ENCODE results near the gene PPM1F.
A peak's percentile ranks its signal among the peaks of the same experiment; 100 is the strongest.

The PPM1F gene

DNA sequence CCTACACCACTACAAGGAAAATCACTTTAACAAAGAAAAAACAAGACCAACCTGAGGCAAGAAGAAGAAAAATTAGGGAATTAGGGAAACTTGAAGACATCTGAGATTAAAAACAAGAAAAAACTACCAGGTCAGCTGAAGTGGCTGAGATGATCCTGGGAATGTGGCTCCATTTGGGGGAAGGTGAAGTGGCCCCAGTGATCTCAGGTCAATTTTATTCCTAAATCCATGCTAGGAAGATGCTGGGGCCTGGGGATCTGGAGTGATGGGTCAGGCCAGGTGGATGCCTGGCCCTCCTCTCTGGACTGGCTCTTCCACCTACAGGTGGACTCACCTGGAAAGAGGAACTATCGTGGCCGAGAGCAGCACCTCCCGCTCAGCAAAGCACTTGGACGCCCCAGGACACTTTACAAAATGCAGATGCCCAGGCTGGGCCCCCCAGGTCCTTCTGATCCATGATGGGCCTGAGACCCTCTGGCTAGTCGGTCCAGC is 23.3 kb upstream of the PPM1F start:
- DNase-seq, result no peak

DNA sequence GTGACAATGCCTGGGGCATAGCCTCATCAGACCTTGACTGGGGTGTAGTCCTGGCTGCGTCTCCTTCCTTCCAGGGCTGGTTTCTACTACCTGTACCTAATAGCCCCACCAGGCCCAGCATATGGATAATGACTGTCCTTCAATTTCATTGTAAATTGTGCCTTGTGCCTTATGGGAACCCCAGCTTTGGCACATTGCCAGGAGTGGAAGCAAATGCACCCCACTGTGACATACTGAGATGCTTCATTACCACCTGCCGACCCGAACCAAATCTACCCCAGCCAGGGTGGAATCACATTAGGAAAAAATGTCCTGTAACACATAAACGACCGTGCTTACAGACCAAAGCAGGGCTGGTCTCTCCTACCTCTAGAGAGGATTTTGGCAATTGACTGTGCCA is 22.6 kb upstream of the PPM1F start:
- no peak for DNase-seq

DNA sequence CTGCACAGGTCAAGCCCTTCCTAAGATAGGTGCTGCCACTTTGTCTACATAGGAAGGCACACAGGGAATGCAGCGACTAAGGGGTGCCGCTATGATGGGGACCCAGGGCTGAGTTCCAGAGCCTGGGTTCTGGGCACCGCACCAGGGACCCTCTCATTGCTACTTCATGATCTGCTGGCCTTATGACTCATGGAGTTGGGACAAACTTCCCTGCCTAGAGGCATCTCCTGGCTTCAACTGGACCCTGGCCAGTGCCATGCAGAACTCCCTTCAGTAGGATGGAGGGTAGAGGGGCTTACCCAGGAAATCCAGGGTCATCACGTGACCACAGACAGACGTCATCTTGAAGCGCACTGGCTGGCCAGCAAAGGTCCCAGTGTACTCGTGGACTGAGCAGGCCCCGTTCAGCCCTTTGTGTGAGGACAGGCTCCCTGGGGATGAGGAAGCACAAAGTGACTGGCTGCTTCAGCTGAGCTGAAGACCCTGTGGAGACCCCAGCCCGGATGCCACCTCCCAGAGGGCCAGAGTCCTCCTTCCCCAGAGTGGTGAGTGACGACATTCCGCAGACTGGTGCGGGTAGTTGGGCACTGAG is 21.5 kb upstream of the PPM1F start:
- no peak for DNase-seq

DNA sequence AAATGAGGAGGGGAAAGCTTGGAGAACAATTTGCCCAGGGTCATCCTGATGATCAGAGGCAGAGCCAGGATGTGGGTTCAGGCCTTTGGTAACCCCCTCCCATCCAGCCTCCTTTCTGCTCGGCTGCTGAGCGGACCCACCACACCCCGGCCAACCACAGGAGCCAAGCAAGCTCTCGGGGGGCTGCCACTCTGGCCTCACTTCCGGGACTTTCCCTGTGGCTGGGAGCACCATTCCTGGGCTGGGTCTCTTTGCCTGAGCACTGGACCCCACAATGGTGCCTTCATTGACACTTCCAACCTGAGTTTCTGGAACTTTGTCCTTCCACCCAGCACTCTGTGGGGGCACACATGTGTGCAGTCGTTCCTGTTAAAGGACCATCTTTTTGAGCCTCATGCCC is 20.2 kb upstream of the PPM1F start:
- no peak for DNase-seq

DNA sequence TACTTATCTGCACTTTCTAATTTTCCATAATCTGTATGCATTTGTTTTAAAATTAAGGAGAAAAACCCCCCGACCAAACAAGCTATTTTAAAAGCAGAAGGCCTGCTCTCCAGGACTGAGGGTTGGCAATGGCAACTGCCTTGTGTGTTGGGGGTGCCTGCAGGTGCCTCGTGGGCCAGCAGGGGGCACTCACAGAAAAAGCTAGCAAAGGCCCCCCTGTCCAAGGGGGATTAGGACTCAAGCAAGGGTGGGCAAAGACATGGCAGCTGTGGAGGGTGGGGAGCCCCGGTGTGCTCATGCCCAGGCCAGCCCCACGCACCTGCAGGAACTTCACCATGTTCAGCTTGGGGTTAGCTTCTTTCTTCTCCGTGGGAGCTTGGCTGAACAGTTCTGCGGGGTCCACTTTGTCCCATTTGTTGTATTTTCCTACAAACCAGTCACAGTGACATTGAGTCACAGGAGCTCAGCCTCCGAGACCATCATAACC is 19.7 kb upstream of the PPM1F start:
- DNase-seq, result peak; percentile 62

DNA sequence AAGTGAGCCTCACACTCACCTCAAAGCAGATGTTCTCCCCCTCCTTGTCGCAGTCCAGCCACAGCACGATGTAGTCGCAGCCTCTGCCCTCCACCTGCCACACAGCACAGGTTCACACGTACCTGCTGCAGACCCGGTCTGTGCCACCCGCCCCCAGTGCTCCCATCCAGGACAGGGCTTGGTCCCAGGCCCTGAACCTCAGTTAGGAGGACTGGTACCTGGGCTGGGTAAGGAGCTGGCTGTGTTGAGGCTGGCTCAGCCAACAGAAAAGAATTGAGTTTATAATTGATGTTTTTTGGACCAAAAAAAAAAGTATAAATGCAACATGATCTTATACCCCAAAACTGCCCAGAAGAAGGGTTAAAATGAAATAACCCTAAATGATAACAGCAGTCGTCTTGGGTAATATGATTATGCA is 19.2 kb upstream of the PPM1F start:
- no peak for DNase-seq

DNA sequence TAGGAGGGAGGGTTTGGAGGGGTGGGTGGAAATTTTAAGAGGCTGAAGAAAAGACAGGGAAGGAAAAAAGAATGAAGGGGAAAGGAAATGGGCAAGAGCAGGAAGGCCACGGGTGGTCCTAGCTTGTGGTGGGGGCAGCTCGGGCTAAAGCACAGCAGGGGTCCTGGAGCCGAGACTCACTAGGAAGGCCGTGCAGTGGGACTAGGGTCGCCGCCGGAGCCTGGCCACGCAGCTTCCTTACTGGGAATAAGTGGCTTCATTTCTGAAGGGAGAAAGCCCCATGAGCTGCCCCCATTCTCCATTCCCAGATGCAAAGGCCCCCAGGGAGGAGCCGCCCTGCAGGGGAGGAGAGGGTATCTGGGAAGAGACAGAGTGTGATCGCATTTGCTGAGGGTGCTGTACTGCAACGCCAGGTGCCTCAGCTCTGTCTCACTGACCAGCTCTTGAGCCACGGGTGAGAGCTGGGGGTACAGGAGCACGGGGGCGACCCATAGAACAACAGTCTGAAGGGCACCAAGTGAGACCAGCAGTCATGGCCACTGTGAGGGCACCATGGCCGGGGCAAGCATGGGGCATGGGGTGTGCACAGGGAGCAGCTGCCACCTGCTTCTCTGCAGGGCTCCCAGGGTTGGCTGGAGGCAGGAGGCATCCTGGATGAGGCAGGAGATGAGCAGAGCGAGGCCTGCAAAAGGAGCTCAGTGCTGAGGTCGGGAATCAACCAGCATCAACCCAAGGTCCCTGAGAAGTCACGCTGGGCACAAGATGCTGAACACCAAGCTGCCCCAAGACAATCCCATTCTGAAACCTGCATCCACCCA is 18.4 kb upstream of the PPM1F start:
- no peak for DNase-seq

DNA sequence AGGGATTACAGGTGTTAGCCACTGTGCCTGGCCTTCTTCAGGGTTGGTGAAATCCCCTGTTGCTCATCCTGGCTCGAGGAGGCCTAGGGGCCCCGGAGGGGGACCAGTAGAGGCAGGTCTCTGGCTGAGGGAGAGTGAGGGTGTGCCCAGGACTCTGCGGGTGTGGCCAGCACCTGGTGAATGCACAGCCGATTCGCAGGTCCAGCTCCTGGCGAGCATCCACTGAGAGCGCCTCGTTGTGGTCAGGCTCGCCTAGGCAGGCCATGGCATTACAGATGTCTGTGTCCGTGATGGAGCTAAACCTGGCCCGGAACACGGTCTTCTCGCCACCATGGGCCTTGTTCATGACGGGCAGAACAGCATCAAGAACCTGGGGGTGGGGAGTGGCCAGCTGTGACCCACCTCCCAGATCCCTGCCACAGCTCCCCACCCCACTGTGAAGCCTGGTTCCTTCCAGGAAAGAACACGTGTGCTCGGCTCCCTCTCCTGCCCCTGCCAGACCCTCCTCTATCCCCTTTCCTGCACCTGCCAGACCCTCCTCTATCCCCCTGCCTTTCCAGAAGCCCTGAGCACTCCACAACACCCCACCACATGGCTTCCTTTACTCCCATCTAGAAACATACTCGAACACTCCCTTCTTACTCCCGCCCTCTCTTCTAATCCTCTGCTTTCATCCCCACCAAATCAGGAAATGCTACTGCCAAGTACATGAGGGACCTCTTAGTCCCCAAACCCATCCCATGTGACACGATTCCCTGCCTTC is 17.6 kb upstream of the PPM1F start:
- DNase-seq, result no peak

DNA sequence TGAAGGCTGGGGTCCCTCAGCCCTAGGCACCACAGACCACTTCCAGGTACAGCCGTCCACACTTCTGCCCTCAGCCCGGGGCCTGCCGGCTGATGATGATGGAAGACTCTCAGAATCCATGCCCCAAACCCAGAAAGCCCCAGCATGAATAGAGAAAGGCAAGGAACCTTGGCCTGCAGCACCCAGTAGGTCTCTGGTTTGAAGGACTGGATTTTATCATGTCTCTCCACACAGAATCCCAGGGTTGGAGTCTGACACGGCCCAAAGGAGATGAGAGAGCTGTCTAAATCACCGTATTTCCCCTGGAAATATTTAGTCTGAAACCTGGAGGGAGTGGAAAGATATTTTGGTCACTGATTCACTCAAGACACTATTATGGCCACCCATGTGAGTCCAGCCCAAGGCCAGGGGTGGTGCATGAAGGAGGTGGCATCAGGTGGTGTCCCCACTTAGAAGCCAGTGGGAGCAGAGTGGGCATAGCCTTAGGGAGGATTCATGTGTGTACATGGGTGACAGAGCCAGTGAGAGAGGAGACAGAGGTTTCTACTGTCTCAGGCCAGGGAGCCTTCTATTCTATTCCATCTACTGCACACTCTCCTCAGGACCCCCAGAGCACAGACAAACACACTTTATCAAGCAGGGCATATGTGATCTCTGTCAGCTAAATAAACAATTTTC is 15.9 kb upstream of the PPM1F start:
- DNase-seq, result no peak

DNA sequence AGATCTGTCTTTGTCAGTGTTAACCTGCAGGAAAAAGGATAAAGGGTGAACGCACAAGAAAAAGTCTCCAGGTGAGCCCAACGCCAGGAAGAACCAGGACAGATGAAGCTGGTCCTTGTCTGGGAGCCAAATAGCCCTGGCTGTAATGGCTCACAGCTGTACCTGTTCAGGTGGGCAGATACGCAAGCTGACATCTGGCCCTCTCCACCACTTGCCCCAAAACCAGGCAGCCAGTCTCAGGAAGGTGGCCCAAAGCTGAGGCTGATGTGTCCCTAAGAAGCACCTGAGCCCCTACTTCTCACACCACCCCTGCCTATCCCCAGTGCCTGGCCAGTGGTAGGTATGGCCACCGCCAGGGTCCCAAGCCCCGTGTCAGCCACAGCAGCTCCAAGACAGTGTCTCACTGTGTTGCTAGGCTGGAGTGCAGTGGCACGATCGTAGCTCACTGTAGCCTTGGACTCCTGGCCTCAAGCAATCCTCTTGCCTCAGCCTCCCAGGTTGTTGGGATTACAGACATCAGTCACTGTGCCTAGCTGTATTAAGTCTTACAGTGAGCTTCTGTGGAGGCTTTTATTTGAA is 15.1 kb upstream of the PPM1F start:
- DNase-seq, result no peak

DNA sequence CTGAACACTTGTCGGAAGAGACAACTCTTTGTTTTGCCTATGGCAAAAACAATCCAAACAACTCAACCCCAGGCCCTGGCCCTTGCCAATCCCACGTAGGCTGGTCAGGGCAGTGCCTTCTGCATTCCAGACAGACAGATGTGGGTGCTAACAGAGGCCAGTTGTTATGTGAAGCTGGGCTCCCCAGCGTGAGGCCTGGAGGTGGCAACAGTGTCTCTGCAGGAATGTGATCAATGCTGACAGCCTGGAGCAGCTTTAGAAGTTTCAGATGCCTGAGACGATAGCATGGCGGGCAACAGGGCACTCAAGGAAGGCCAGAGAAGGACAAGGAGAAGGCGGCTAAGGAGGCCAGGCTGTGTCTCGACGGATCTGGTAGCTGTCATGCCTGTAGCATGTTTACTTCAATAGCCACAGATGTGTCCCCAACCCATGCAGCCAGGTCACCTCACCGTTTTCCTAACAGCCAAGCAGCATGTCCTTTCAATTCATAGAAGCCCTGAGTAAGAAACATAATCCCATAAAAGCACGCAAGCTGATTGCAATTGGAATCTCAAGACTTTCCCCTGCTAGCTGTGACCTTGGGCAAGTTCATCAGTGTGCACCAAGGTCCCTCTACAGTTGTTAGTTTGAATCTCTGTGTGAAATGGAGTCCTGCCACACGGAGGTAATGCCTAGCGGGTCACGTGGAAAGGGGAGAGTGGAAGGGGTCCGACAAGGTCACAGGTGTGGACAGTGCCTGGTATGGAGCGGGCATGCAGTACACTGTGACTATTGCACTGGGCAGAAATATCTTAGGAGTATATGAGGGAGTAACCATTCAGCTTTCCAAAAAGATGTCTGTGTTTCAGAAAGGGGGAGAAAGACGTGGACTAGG is 14.2 kb upstream of the PPM1F start:
- DNase-seq, result no peak

DNA sequence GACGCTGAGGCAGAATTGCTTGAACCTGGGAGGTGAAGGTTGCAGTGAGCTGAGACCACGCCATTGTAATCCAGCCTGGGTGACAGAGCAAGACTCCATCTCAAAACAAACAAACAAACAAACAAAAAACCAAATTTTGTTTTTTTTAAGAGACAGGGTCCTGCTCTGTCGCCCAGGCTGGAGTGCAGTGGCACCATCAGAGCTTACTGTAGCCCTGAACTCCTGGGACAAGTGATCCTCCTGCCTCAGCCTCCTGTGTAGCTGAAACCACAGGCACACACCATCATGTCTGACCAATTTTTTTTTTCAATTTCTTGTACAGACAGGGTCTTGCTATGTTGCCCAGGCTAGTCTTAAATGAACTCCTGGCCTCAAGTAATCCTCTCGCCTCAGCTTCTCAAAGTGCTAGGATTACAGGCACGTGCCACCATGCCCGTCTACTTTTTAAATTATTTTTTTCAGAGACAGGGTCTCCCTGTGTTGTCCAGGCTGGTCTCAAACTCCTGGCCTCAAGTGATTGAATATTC is 13.2 kb upstream of the PPM1F start:
- no peak for DNase-seq

DNA sequence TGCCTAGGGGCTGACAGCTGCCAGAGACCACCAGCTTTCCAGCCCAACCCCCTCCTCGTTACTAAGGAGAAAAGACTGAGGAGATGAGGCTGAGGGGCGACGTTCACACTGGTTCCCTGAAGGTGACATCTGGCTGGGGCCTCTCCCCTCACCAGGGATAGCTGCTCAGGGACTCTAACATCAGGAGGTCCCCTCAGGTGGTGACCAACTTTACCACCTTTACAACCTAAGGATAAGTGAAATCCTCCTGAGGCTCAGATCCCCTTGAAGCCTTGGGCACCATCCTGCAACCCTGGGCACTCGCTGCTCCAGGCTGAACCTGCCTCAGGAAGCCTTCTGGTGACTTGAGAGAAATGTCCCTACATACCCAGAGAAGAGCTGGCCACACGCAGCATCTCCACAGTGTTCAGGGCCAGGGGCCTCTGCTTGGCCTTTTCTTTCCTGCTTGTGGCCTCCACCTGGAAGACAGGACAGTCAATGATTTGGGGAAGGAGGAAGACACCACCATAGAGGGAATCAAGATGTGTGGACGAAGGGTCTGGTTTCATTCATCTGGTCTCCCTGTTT is 12.4 kb upstream of the PPM1F start:
- DNase-seq, result no peak

DNA sequence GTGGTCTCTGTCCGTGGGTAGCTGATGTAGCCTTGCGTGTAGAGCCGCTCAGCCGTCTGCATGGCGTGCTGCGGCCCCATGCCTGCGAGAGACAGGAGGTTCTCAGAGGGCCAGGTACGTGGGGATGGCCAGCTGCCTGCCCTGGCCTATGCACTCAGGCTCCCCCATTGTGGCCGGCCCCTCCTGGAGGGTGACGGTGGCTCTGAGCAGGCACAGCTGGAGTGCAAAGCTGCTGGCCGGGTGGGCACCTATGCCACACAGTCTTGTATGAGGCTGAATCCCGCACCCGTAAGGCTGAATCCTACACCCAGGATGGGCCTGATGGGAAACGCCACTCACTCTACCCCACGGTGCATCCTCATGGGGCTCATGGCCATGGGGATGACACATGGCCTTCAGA is 11.6 kb upstream of the PPM1F start:
- DNase-seq, result no peak

DNA sequence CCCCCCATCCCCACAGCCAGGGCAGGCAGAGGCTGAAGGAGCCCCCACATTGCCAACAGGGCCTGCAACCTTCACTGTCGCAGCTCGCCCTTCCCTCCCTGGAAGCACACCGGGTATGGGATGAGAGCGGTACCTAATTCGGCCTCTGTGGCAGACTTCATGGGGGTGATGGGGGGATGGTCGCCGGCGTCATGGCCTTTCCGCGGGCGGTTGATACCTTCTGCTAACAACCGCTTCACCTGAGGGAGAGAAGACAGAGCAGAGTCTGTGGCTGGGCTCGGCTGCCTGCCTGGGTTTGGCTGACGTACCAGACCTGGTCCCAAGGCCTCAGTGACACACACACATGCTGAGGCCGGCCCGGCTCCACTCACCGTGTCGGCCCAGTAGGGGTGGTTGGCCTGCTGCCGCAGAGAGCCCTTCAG is 11.2 kb upstream of the PPM1F start:
- no peak for DNase-seq

DNA sequence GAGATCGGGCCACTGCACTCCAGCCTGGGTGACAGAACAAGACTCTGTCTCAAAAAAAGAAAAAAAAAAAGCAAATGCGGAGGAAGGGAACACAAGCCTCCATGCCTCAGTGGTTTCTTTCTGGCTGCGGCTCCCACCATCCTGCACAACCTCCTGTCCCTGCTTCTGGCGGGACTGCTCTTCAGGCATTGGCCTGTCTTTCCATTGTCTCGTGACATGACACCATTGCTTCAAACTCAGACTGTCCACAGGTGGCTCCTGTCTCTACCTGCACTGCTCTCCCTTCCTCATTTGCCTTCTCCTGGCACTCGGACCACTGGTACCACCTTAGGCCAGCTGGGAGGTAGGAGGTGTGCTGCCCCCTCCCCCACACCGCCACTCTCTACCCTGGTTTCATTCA is 10.6 kb upstream of the PPM1F start:
- DNase-seq, result no peak

DNA sequence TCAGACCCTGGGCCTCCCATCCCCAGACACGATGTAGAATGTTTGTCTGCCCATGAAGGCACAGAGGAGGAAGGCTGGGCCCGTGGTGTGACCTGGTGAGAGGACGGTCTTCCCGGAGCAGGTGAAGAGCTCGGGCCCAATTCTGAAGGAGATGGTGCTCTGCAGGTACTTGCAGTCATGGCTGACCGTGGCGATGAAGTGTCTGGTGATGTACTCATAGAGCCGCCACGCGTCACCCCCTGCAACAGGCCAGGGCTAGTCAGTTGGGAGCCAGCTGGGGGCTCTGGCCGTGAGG is 10.0 kb upstream of the PPM1F start:
- no peak for DNase-seq

DNA sequence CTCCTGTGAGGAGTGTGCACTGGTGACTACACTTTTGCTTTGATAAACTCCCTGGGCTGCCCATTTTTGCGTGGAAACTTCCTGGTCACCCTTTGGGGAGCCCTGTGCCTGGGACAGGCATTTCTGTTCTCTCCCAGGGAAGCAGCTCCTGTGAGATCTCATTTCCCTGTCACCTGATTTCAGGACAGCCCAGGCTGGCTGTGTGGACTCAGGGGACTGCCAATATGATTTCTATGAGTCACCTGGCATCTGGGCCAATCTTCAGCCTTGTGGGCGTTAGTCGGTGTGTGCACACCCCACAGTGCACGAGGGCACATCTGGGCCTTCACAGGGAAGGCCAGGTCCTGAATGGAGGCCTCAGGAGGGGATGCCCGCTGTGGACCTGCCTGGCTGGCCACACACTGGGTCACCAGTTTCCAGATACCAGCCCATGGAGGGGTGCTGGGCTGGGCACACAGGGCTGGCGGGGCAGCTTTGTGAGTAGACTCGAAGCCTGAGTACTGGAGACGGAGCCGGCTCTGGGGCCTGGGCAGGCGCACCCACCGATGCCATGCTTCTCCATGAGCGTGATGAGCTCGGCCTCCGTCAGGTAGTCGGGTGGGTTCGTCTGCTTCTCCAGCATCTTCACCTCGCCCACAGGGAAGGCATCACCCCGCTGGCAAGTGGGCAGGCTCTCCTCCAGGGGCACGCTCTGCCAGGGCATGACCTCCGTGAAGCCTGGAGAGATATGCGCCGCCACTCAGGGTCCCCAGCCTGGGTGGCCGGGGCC is 9.4 kb upstream of the PPM1F start:
- no peak for DNase-seq

DNA sequence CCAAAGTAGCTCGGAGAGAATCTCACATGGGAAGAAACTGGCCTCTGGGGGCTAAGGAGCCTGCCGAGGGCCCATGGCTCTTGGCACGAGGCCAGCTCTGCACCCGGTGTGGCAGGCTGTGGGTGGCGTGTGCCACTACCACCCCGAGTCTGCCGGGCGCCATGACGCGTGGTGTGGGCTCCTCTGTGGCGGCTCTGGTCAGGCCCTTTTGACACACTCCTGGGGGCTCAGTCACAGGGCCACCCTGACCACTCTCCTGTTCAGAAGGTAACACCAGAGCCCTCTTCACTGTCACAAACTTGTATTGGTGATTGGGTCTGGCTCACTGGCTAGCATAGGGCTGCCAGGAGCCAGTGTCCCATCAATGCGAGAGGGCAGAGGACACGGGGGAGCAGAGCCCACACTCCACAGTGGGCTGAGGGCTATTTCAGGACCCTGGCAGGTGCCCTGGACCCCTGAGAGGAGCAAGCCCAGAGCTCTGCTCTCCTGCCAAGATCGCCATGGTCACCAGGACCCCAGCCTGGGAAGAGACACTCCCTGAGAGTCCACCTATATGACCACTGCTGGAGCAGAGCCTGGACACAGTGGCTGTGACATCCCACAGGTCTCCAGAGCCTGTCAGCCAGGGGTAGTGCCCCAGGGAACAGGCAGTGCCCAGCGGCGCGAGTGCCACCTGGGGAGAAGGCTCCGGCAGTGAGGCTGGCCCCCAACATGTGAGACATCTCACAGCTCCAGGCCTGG is 8.6 kb upstream of the PPM1F start:
- no peak for DNase-seq

All from activated naive CD4-positive, alpha-beta T cell treated with anti-CD3 and anti-CD28 coated beads, Interleukin-2, amount 50 U/mL, for 16 hours (primary cell).